GM18868 (cell line): ENCODE results near the gene SMOC1.

Source experiments
- ATAC-seq: cut with Tn5 transposase; IDR thresholded peaks from one replicate; pipeline ENCODE4 v1.9.1; 2021; ENCODE audit warnings: mild to moderate bottlenecking, moderate library complexity; ENCODE audit not compliant: unreplicated experiment

Gene SMOC1, protein sequence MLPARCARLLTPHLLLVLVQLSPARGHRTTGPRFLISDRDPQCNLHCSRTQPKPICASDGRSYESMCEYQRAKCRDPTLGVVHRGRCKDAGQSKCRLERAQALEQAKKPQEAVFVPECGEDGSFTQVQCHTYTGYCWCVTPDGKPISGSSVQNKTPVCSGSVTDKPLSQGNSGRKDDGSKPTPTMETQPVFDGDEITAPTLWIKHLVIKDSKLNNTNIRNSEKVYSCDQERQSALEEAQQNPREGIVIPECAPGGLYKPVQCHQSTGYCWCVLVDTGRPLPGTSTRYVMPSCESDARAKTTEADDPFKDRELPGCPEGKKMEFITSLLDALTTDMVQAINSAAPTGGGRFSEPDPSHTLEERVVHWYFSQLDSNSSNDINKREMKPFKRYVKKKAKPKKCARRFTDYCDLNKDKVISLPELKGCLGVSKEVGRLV

GRCh38 chr14:69879175-69880043, at the start of gene SMOC1:
SMOC1 (plus strand) TSS chr14:69879416; CDS start chr14:69879679, 263 bp downstream.
- peak; percentile 84 for ATAC-seq

- ATAC-seq: no peak
These were observed 40.3 kb upstream of the SMOC1 start for GRCh38 chr14:69838881-69839416.

DNA sequence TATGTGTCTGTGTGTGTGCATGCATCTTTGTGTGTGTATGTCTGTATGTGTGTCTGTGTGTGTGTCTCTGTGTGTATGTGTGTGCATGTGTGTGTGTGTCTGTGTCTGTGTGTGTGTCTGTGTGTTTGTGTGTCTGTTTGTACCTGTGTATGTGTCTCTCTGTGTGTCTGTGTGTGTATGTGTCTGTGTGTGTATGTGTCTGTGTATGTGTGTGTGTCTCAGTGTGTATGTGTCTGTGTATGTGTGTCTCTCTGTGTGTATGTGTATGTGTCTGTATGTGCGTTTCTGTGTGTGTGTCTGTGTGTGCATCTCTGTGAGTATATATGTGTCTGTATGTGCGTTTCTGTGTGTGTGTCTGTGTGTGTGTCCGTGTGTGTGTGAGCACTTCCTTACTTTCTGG, 39.6 kb upstream of the SMOC1 start:
- no peak for ATAC-seq

DNA sequence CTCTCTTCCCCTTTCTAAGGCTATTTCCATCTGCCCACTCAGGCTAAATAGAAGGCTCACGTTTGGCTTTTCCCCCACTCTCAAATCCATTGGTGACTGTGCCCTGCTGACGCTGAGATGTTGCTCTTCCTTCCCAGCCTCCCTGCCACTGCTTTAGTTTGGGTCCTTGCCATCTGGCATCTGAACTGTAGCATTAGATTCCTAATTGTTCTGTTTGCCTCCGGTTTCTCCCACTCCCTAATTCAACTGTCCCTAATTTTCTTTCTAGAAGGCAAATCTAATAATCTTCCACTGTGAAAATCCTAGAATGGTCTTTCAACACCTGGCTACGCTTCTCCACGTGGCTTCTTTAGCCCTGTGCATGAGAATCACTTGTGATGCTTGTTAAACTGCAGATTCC, 37.6 kb upstream of the SMOC1 start:
- ATAC-seq: no peak

DNA sequence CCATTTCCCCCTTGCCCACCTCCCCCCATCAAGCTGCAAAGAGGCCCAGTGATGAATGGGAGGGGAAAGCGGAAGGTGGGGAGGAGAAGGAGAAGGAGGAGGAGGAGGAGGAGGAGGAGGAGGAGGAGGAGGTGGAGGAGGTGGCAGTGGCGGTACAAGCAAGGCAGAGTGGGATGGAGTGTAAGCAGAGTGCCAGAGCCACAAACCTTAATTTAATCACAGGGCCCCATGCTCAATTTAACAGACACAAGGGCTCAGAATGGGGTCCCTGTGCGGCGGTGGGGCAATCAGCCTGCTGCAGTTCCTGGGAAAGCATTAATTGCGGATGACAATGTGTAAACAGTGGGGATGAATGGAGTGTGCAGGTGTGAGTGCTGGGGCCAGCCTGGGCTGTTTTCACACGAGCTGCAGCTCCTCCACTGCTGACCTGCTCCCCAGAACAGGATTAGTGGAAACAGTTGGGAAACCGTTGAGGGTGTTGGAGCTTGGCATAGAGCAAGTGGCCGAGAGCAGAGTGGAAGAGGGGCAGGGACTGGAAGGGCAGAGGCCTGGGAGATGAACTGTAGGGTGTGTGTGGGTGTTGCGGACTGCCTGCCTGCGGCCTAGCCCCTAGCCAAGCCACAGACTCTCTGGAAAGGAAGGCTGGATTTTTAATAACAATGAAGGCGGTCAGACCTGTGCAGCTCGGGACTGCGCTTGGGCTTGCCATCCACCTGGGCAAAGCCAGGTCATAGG, 36.4 kb upstream of the SMOC1 start:
- ATAC-seq: no peak

- no peak for ATAC-seq
These were observed 35.0 kb upstream of the SMOC1 start for GRCh38 chr14:69844171-69844570.

- no peak for ATAC-seq
These were observed 34.1 kb upstream of the SMOC1 start for GRCh38 chr14:69845050-69845581.

- ATAC-seq: no peak
These were observed 33.4 kb upstream of the SMOC1 start for GRCh38 chr14:69845787-69846186.

DNA sequence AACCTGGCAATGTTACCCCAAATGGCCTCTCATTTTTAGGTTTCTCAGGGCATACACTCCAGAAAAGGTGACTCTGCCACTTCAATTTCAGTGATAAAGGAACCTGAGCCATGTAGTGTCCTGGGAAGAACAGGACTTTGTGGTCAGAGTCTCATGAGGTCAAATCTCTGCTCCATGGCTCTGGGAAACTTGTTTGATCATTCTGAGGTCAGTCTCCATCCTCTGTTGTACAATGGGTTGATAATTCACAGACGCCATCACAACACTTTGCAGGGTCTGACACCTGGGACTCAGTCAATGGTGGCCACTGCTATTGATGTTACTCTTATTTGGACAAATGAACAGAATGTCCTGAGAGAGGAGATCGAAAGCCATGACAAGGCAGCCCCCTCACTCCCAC, 31.1 kb upstream of the SMOC1 start:
- ATAC-seq: no peak

DNA sequence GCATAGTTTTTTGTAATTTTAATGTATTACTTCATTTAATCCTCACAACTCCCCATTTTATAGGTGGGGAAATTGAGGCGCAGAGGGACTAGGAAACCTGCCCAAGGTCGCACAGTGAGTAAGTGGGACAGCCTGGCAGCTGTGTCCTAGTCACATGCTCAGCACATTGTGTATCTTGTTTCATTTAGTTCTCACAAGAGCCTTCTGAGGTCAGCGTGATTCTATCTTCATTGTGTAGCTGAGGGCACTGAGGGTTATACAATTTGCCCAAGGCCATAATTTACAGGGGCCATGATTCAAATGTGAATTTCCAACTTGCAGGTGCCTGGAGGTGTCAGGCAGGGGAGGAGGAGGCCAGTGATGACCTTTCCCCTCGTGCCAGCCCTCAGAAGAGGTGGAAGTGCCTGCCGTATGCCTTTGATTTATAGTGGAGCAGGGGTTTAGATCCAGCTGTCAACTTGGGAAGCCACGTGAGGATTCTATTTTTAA, 30.3 kb upstream of the SMOC1 start:
- ATAC-seq: no peak

DNA sequence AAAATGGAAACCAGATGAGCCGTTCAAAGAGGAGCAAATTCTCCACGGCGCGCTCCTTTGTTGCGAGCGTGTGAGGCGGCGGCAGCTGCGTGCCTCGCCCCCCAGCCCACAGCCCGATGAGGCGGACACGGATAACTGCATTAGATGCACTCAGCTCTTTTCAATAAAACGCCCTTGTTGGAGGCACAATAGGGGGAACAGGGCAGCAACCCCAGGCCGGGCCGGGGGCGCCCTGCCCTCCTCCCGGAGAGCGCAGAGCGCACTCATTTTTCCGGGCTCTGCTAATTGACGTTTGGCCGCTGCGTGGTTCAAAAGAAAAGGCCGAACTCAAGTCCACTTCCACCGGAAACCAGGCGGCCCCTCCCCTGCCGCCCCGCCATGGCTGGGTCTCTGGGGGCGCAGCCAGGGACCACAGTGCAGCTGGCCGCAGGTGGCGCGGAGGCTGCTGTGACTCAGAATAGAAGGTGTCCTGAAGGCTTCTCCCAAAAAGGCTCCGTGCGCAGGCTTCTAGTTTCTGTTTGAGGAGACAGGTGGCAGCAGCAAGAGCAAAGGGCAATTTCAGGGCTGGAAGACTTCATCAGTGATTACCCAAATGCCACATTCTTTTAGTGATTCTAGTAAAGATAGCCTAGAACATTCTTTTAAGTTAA, 29.0 kb upstream of the SMOC1 start:
- no peak for ATAC-seq

GRCh38 chr14:69850736-69851112, 28.5 kb upstream of the SMOC1 start:
- ATAC-seq: no peak

- no peak for ATAC-seq
These were observed 26.5 kb upstream of the SMOC1 start for GRCh38 chr14:69852531-69853321.

DNA sequence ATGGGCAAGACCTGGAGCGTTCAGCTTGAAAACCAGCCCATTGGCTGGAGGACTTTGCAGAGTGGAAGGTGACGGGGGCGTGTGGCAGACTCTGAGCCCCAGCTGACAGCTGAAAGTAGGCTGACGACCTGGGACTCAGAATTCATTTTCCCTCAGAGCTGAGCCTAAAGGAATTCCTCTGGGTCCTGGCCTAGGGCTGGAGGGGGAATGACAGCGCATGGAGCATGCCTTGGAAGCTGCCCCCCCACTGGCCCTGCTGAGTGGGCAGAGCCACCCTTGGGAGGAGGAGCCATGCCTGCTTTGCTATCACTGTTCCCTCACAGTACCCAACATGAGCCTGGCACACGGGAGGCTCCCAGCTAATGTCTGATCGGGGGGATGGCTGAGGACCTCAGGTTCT, 25.4 kb upstream of the SMOC1 start:
- ATAC-seq: no peak

- no peak for ATAC-seq
These were observed 24.6 kb upstream of the SMOC1 start for GRCh38 chr14:69854598-69854997.

- ATAC-seq: no peak
These were observed 23.9 kb upstream of the SMOC1 start for GRCh38 chr14:69855180-69855832.

DNA sequence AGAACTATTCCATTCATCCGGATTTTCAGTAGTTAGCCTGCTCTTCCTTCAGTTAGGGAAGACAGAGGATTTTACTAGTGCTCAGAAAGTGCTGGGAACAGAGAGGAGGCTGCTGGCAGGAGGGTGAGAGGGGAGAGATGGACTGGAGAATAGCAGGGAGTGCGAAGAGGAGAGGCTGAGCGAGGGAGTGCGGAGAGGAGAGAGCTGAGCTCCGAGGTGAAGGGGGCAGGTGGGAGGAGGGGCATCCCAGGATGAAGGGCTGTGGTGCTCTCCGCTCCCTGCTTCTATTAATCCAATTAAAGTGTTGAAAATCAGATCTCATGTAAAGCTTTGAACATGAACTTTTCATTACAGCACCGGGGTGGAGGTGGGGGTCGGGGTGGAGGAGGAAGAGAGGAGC, 20.4 kb upstream of the SMOC1 start:
- no peak for ATAC-seq

DNA sequence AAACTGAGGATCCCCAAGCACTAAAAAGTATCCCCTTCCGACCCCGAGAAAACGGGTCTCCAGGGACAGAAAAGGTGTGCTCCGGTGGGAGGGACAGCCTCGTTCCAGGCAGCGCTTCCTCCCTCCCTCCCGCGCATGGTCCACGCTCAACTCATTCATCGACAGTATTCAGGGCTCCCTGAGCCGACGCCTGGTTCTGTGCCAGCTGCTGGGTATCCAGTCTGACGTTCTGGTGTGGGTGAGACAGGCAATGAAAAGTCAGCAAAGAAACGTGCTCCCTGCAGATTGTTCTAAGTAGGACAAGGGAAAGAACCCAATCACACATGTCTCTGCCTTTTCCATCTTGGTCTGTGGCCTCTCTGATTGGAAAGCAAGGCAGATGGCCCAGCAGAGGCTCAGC, 19.6 kb upstream of the SMOC1 start:
- no peak for ATAC-seq

DNA sequence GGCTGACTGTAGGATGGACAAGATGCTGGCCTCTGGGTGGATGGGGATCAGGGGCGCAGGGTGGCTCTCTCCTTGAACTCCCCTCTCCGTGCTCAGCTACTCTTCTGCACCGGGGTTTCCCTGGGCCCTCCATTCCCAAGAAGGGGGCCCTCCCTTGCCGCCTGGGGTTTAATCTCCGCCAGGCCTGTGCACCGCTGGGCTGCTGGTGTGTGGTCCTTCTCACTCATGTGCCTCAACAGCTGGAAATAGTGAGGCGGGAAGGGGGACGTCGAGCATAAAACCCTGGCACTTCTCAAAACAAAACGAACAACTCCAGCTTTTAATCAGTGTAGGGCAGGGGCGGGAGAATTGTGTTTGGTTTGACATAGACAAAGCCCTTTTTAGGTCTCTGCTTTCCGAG, 19.0 kb upstream of the SMOC1 start:
- ATAC-seq: no peak
